Measurements from ENCODE around the gene BARX1.

- TF ChIP-seq, protein P1, sequence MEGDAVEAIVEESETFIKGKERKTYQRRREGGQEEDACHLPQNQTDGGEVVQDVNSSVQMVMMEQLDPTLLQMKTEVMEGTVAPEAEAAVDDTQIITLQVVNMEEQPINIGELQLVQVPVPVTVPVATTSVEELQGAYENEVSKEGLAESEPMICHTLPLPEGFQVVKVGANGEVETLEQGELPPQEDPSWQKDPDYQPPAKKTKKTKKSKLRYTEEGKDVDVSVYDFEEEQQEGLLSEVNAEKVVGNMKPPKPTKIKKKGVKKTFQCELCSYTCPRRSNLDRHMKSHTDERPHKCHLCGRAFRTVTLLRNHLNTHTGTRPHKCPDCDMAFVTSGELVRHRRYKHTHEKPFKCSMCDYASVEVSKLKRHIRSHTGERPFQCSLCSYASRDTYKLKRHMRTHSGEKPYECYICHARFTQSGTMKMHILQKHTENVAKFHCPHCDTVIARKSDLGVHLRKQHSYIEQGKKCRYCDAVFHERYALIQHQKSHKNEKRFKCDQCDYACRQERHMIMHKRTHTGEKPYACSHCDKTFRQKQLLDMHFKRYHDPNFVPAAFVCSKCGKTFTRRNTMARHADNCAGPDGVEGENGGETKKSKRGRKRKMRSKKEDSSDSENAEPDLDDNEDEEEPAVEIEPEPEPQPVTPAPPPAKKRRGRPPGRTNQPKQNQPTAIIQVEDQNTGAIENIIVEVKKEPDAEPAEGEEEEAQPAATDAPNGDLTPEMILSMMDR (IDR thresholded peaks at IDR 0.05) = no peak
- TF ChIP-seq POLR2A (IDR thresholded peaks at IDR 0.05) = no peak
These were observed 1.4 kb downstream of the BARX1 start for GRCh38 chr9:93953496-93954433.
